K562 (cell line): ENCODE data around the gene PLCL1. TPM values are rescaled to one million over a fixed set of nuclear protein-coding genes. Genes with fewer than 3 reads are reported as not detected.

Source experiments
- ATAC-seq: fragments of 200-7000 bp; cut with Tn5 transposase; 3 replicates; pipeline ENCODE4 v1.9.1; 2020; ENCODE audit warnings: moderate library complexity
- BruUV-seq: library from RNA; stranded (reverse); fragments of 400-500 nt; replicated peaks from 2 replicates; lab custom pipeline; 2021; lab: Mats Ljungman, UMichigan
- CTCF ChIA-PET: fragments of 300-600 bp; formaldehyde crosslinking; extraction: SDS; loops from one replicate; lab custom pipeline; 2021; ENCODE audit warnings: low intra/inter-chr PET ratio; lab: Yijun Ruan, JAX
- POLR2A ChIA-PET: fragments of 300-600, 350-650 bp; sonication (Branson Sonifier 250); formaldehyde crosslinking; extraction: SDS; loops from one replicate; lab custom pipeline; 2021; ENCODE audit warnings: antibody characterized with exemption, inconsistent platforms; lab: Yijun Ruan, JAX
- DNase-seq, 4 experiments: peaks; one replicate each; pipeline versions ENCODE4 v3.0.0 to v3.0.0-alpha.2; 2011 to 2018; ENCODE audit warnings: low spot score in 3 of 4, mixed read lengths in 3 of 4; ENCODE audit errors: extremely low read depth in 1 of 4
- FAIRE-seq: peaks from 2 replicates; lab custom pipeline; 2011; peaks lifted over from hg19 to GRCh38; lab: Jason Lieb, UNC
- H2AFZ ChIP-seq: 2 replicates; pipeline ENCODE4 v1.6.0; 2011; ENCODE audit warnings: low read depth, low read length, control low read depth, inconsistent platforms
- H3K27ac ChIP-seq: fragments of 200-600 bp; 3 replicates; pipeline ENCODE4 v1.8.0; 2011; ENCODE audit warnings: low read depth, mild to moderate bottlenecking, control low read depth, inconsistent platforms, low read length, moderate library complexity, mixed read lengths; ENCODE audit errors: extremely low read depth
- H3K27me3 ChIP-seq, 2 experiments: fragments of 300-600 bp in 1 of 2; 2 replicates in 1 of 2; 3 replicates in 1 of 2; pipeline versions ENCODE4 v1.6.0 to v1.8.0; 2011; ENCODE audit warnings: inconsistent platforms in 2 of 2, low read length in 2 of 2, mild to moderate bottlenecking in 1 of 2, mixed read lengths in 1 of 2, moderate library complexity in 1 of 2; ENCODE audit not compliant: control insufficient read depth in 2 of 2, insufficient read depth in 2 of 2
- H3K36me3 ChIP-seq: fragments of 300-600 bp; 3 replicates; pipeline ENCODE4 v1.8.0; 2011; ENCODE audit warnings: mild to moderate bottlenecking, low read length, inconsistent platforms; ENCODE audit not compliant: control insufficient read depth, insufficient read depth
- H3K4me1 ChIP-seq, 2 experiments: fragments of 200-600 bp in 1 of 2; replicated peaks in 1 of 2; 2 replicates in 1 of 2; 3 replicates in 1 of 2; pipeline versions ENCODE4 v1.5.1 to v1.8.0; 2011; ENCODE audit warnings: inconsistent platforms in 2 of 2, low read length in 2 of 2, mild to moderate bottlenecking in 1 of 2, mixed read lengths in 1 of 2, moderate library complexity in 1 of 2; ENCODE audit not compliant: control insufficient read depth in 2 of 2, insufficient read depth in 2 of 2
- H3K4me2 ChIP-seq: 2 replicates; pipeline ENCODE4 v1.6.1; 2011; ENCODE audit warnings: low read length, control low read depth, inconsistent platforms, mixed read lengths; ENCODE audit not compliant: insufficient read depth
- H3K4me3 ChIP-seq: fragments of 200-600 bp; sonication (generic), shearing (Covaris generic); 2 replicates; pipeline ENCODE4 v1.5.1; 2016; ENCODE audit warnings: control low read depth, inconsistent platforms
- H3K79me2 ChIP-seq: fragments of 200-600 bp; 3 replicates; pipeline ENCODE4 v1.8.0; 2011; ENCODE audit warnings: low read length, inconsistent platforms; ENCODE audit not compliant: control insufficient read depth, insufficient read depth
- H3K9ac ChIP-seq, 2 experiments: 2 replicates each; pipeline versions ENCODE4 v1.6.0 to v1.6.1; 2011; ENCODE audit warnings: low read depth in 2 of 2, low read length in 2 of 2, control low read depth in 1 of 2, inconsistent platforms in 1 of 2, mild to moderate bottlenecking in 1 of 2, mixed read lengths in 1 of 2; ENCODE audit not compliant: insufficient read depth in 1 of 2
- H3K9me1 ChIP-seq: one replicate; pipeline ENCODE4 v1.6.0; 2011; ENCODE audit warnings: inconsistent platforms, mild to moderate bottlenecking, low read length, moderate library complexity; ENCODE audit not compliant: control insufficient read depth, insufficient read depth
- H3K9me3 ChIP-seq: replicated peaks from 2 replicates; pipeline ENCODE4 v1.5.1; 2011; ENCODE audit warnings: low read depth, low read length, inconsistent platforms; ENCODE audit not compliant: control insufficient read depth, insufficient read depth
- H4K20me1 ChIP-seq: replicated peaks from 2 replicates; pipeline ENCODE4 v1.6.1; 2011; ENCODE audit warnings: low read length, inconsistent platforms, mixed read lengths; ENCODE audit not compliant: control insufficient read depth, insufficient read depth
- ELF1 ChIP-seq: fragments of 200-800 bp; sonication (Bioruptor generic); IDR thresholded peaks from 2 replicates; pipeline ENCODE4 v1.6.1; 2016; ENCODE audit warnings: missing genetic modification characterization, missing compliant biosample characterization
- GABPB2 ChIP-seq: fragments of 250-450 bp; sonication (Bioruptor Pico); conservative IDR thresholded peaks from 2 replicates; pipeline ENCODE4 v1.5.1; 2021; ENCODE audit warnings: mild to moderate bottlenecking
- HBP1 ChIP-seq: fragments of 450-650 bp; formaldehyde crosslinking; IDR thresholded peaks from 2 replicates; pipeline ENCODE4 v1.4.0; 2022; ENCODE audit warnings: missing genetic modification characterization
- JUND ChIP-seq, 2 experiments: IDR thresholded peaks; 2 replicates in 1 of 2; 3 replicates in 1 of 2; pipeline ENCODE4 v1.6.1; 2011; ENCODE audit warnings: borderline replicate concordance in 2 of 2, low read depth in 2 of 2, low read length in 2 of 2, improper control_type of control experiment in 1 of 2, missing biosample characterization in 1 of 2, missing genetic modification characterization in 1 of 2, missing genetic modification reagents in 1 of 2
- MAFF ChIP-seq: IDR thresholded peaks from 2 replicates; pipeline ENCODE4 v1.6.1; 2012; ENCODE audit warnings: low read length, improper control_type of control experiment
- MEIS2 ChIP-seq: fragments of 450-650 bp; IDR thresholded peaks from 2 replicates; pipeline ENCODE4 v1.6.1; 2014; ENCODE audit warnings: mild to moderate bottlenecking; ENCODE audit not compliant: partially characterized antibody
- PHF8 ChIP-seq: fragments of 200-600 bp; sonication (generic); IDR thresholded peaks from 2 replicates; pipeline ENCODE4 v1.6.1; 2012; ENCODE audit warnings: mixed run types, mild to moderate bottlenecking, inconsistent platforms, low read length, moderate library complexity, borderline replicate concordance
- TRIM24 ChIP-seq, 2 experiments: fragments of 450-650 bp; IDR thresholded peaks; 2 replicates each; pipeline ENCODE4 v1.6.1; 2016
- ZBTB2 ChIP-seq: fragments of 450-650 bp; IDR thresholded peaks from 2 replicates; pipeline ENCODE4 v1.6.1; 2016; ENCODE audit warnings: antibody characterized with exemption
- ZFP30 ChIP-seq: fragments of 250-450 bp; sonication (Bioruptor Pico); IDR thresholded peaks from 2 replicates; pipeline ENCODE4 v1.8.0; 2022; ENCODE audit warnings: moderate library complexity, mild to moderate bottlenecking, inconsistent platforms, borderline replicate concordance
- ZNF23 ChIP-seq: fragments of 250-450 bp; sonication (Bioruptor Pico); IDR thresholded peaks from 2 replicates; pipeline ENCODE4 v1.4.0; 2020; ENCODE audit warnings: mild to moderate bottlenecking
- WGBS: fragments of 100-300 bp; shearing (Covaris generic); methylation state at CpG from one replicate; pipeline ENCODE4 v1.1.6; 2016; ENCODE audit warnings: low coverage, mixed read lengths; ENCODE audit not compliant: insufficient coverage; ENCODE audit errors: missing lambda C conversion rate; 5-methylcytosine and 5-hydroxymethylcytosine counted together
- in situ Hi-C: fragments of 300-500 bp; cut with MboI; formaldehyde crosslinking; loops from 4 replicates; pipeline ENCODE4 v1.15.0; 2018; ENCODE audit warnings: inconsistent platforms, mixed read lengths
- intact Hi-C: fragments of 100-400 bp; cut with micrococcal nuclease; formaldehyde crosslinking; loops from 2 replicates; pipeline ENCODE4 v1.14.2; 2022
- polyA plus RNA-seq, 8 experiments: library from polyadenylated mRNA; depleted of rRNA in 4 of 8; stranded (reverse) in 5 of 8; unstranded in 3 of 8; fragments of >200 nt; fragmentation: Nextera tagmentation in 2 of 8; fragmentation: Illumina TruSeq in 1 of 8; extraction: Ambion mirVana in 2 of 8; extraction: Trizol in 1 of 8; gene quantifications; 2 replicates each; pipeline versions ENCODE4 v1.2.1 to v1.2.3, GENCODE V29; 2011 to 2014; ENCODE audit warnings: inconsistent platforms in 1 of 8, missing spikeins in 1 of 8
- total RNA-seq, 7 experiments: library from RNA; depleted of rRNA in 6 of 7; stranded (reverse); fragments of >200 nt in 6 of 7; fragmentation: Illumina TruSeq in 2 of 7; extraction: Trizol in 2 of 7; gene quantifications; 2 replicates each; pipeline versions ENCODE4 v1.2.1 to v1.2.3, GENCODE V29; 2011 to 2021; ENCODE audit warnings: low replicate concordance in 1 of 7
- TF ChIP-seq, protein P1 (sequence below), 2 experiments: fragments of 150-350 bp in 1 of 2; IDR thresholded peaks; 2 replicates each; pipeline ENCODE4 v1.6.1; 2012 to 2016; ENCODE audit warnings: low read depth in 2 of 2, low read length in 2 of 2, mild to moderate bottlenecking in 1 of 2, moderate library complexity in 1 of 2

Gene PLCL1
- total and polyA plus RNA-seq, 9 of the 15 experiments (the other 6 are each of a cell fraction or from before 2014, with no cell fraction given) = 2.0 to 17.7 (median 8.6) TPM

- no peak for TF ChIP-seq ZFP30 (CRISPR knock-in tag)
- peak; percentile 89 for TF ChIP-seq MEIS2
- TF ChIP-seq TRIM24 (IDR thresholded peaks at IDR 0.05) = no peak
- TF ChIP-seq ZBTB2 = 0 out of 2 replicates have a peak, but pooled peaks have one; percentile 29
- 0 out of 2 replicates have a peak, but pooled peaks have one; percentile 17 for TF ChIP-seq JUND (IDR thresholded peaks at IDR 0.05; ENCODE audit: borderline replicate concordance, low read depth, low read length)
- no peak; the same call in 2 of the 3 replicates for TF ChIP-seq JUND (tag; IDR thresholded peaks at IDR 0.05; ENCODE audit: borderline replicate concordance, low read depth, low read length)
- no peak for TF ChIP-seq GABPB2 (CRISPR knock-in tag)
- peak; percentile 46; the same call in 1 of the 2 replicates for TF ChIP-seq PHF8
Observed at GRCh38 chr2:197804049-197804757, at the start of gene PLCL1 (continued).

DNA sequence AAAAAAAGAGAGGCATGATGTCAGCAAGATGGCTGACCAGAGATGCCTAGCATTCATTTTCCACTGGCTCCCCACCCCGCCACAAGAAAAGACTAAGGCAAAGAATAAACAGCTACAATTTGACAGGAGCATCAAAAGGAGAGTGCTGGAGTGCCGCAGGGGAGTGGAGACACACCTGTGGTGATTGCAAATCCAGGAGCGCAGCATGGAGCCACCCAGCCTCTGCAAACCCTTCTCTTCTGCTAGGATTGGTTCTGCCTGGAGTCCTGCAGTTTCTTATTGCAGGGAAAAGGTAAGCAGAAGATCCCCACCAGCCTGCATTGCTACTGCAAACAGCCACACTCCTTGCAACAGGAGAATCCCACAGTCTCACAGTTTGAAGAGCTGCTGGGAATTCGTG, 45.4 kb upstream of the PLCL1 start:
- CTCF ChIA-PET = no interaction called here
- in situ Hi-C loops = loop anchor here (25.0 kb wide), 1 partner anchor 372 kb away; no protein-coding TSS in a partner anchor
- ATAC-seq (no peak), FAIRE-seq (no peak), DNase-seq (no peak)
- Histone ChIP-seq H3K27ac (no peak overlapping the region), H3K4me3 (no peak overlapping the region; the same call in 1 of the 2 replicates), H3K79me2 (no peaks in the 10 kb centered on the region), H2AFZ (peak overlapping the region; percentile 59; the same call in 1 of the 2 replicates), H3K4me1 (no peaks in the 10 kb centered on the region), H3K9ac (no peak overlapping the region), H3K36me3 (no peaks in the 10 kb centered on the region), H3K4me2 (0 out of 2 replicates have a peak overlapping the region, but pooled peaks have one; percentile 25), H3K27me3 (no peaks in the 10 kb centered on the region), H3K9me3 (no peaks in the 10 kb centered on the region; the same call in 1 of the 2 replicates), H4K20me1 (no peaks in the 10 kb centered on the region), H3K9me1 (no peaks in the 10 kb centered on the region)
- WGBS = 4% methylated on average over 4 of the region's 4 CpGs
- intact Hi-C loops = no loop called here
- BruUV-seq = no TSS peak
- POLR2A ChIA-PET = no interaction called here
- TF ChIP-seq MAFF = no peak
- TF ChIP-seq HBP1 = no peak
- TF ChIP-seq, protein P1, sequence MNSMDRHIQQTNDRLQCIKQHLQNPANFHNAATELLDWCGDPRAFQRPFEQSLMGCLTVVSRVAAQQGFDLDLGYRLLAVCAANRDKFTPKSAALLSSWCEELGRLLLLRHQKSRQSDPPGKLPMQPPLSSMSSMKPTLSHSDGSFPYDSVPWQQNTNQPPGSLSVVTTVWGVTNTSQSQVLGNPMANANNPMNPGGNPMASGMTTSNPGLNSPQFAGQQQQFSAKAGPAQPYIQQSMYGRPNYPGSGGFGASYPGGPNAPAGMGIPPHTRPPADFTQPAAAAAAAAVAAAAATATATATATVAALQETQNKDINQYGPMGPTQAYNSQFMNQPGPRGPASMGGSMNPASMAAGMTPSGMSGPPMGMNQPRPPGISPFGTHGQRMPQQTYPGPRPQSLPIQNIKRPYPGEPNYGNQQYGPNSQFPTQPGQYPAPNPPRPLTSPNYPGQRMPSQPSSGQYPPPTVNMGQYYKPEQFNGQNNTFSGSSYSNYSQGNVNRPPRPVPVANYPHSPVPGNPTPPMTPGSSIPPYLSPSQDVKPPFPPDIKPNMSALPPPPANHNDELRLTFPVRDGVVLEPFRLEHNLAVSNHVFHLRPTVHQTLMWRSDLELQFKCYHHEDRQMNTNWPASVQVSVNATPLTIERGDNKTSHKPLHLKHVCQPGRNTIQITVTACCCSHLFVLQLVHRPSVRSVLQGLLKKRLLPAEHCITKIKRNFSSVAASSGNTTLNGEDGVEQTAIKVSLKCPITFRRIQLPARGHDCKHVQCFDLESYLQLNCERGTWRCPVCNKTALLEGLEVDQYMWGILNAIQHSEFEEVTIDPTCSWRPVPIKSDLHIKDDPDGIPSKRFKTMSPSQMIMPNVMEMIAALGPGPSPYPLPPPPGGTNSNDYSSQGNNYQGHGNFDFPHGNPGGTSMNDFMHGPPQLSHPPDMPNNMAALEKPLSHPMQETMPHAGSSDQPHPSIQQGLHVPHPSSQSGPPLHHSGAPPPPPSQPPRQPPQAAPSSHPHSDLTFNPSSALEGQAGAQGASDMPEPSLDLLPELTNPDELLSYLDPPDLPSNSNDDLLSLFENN (IDR thresholded peaks at IDR 0.05; ENCODE audit: low read depth in 2 of 2, low read length in 2 of 2) = no peak
- no peak for TF ChIP-seq ZNF23 (CRISPR knock-in tag)
- TF ChIP-seq ELF1 (tag) = no peak
